ENCODE data around the gene WFIKKN1.

DNA sequence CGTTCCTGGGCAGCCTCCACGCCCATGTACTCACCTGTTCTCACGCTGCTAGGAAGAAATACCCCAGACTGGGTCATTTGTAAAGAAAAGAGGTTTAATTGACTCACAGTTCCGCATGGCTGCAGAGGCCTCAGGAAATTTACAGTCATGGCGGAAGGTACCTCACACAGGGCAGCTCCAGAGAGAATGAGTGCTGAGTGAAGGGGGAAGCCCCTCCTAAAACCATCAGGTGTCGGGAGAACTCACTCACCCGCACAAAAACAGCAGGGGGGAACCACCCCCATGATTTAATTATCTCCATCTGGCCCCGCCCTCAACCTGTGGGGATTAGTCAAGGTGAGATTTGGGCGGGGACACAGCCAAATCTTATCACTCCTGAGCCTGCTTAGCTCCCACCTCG lies 22.8 kb upstream of the WFIKKN1 start:
- TF ChIP-seq, protein P1, sequence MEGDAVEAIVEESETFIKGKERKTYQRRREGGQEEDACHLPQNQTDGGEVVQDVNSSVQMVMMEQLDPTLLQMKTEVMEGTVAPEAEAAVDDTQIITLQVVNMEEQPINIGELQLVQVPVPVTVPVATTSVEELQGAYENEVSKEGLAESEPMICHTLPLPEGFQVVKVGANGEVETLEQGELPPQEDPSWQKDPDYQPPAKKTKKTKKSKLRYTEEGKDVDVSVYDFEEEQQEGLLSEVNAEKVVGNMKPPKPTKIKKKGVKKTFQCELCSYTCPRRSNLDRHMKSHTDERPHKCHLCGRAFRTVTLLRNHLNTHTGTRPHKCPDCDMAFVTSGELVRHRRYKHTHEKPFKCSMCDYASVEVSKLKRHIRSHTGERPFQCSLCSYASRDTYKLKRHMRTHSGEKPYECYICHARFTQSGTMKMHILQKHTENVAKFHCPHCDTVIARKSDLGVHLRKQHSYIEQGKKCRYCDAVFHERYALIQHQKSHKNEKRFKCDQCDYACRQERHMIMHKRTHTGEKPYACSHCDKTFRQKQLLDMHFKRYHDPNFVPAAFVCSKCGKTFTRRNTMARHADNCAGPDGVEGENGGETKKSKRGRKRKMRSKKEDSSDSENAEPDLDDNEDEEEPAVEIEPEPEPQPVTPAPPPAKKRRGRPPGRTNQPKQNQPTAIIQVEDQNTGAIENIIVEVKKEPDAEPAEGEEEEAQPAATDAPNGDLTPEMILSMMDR (IDR thresholded peaks at IDR 0.05; ENCODE audit: low read depth, low read length, poor library complexity, severe bottlenecking) = no peak
- TF ChIP-seq EZH2phosphoT487 (IDR thresholded peaks at IDR 0.05; ENCODE audit: borderline replicate concordance, low read length) = no peak
